HTR-8/SVneo (cell line): Measurements from ENCODE around the gene TICAM2.

ENCODE experiments used
- DNase-seq: peaks from one replicate; pipeline ENCODE4 v3.0.0; 2011; ENCODE audit warnings: low spot score, mixed read lengths; ENCODE audit not compliant: insufficient read length
- FAIRE-seq: peaks from 2 replicates; lab custom pipeline; 2011; peaks lifted over from hg19 to GRCh38; lab: Jason Lieb, UNC

The TICAM2 gene

GRCh38 chr5:115616472-115616871 is 14.2 kb upstream of the TICAM2 start:
- FAIRE-seq (no peak), DNase-seq (no peak)

GRCh38 chr5:115611873-115612272 is 9.6 kb upstream of the TICAM2 start:
- FAIRE-seq (no peak), DNase-seq (no peak)

GRCh38 chr5:115607935-115608334 is 5.7 kb upstream of the TICAM2 start:
- FAIRE-seq (no peak), DNase-seq (no peak)

- no peak for FAIRE-seq
- DNase-seq, result no peak
Measured at GRCh38 chr5:115605436-115605835, 3.2 kb upstream of the TICAM2 start.

GRCh38 chr5:115602591-115603125 is 379 bp upstream of the TICAM2 start:
- DNase-seq, result no peak
- FAIRE-seq, result no peak

DNA sequence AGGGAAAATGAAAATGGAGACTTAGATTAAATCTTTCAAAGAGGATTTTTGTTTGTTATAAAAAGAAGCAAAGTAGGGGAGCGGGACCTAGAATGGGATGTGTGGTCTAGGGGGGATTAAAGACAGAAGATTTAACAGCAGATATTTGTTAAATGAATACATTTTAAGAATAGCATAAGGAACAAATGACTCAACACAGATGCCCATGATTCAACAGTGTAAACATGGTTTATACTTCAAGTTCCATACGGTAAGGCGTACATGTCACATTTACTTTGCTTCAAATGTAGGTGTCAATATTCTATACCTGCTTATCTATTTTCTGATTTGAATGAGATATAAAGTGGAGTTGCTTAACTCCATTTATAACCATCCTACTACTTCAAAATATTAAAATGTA is 1.5 kb downstream of the TICAM2 start:
- no peak for DNase-seq
- no peak for FAIRE-seq

DNA sequence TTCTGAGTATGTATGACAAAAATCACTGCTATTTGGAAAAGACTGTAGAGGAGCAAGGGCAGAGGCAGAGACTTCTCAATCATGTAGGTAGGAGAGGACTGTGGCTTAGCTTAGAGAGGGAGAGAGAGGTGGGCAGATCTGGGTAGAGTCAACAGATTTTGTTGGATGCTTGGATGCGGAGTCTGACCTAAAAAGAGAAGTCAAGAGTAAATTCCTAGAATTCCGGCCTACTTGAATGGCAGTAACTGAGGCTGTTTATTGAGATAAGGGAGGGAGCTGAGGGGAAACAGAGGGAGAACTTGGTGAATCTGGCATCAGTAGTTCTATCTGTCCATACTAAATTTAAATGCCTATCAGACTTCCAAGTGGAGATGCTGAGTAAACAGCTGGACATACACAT is 2.4 kb downstream of the TICAM2 start:
- FAIRE-seq (no peak), DNase-seq (no peak)

GRCh38 chr5:115599502-115599901 is 2.8 kb downstream of the TICAM2 start:
- FAIRE-seq (no peak), DNase-seq (peak; percentile 21)

DNA sequence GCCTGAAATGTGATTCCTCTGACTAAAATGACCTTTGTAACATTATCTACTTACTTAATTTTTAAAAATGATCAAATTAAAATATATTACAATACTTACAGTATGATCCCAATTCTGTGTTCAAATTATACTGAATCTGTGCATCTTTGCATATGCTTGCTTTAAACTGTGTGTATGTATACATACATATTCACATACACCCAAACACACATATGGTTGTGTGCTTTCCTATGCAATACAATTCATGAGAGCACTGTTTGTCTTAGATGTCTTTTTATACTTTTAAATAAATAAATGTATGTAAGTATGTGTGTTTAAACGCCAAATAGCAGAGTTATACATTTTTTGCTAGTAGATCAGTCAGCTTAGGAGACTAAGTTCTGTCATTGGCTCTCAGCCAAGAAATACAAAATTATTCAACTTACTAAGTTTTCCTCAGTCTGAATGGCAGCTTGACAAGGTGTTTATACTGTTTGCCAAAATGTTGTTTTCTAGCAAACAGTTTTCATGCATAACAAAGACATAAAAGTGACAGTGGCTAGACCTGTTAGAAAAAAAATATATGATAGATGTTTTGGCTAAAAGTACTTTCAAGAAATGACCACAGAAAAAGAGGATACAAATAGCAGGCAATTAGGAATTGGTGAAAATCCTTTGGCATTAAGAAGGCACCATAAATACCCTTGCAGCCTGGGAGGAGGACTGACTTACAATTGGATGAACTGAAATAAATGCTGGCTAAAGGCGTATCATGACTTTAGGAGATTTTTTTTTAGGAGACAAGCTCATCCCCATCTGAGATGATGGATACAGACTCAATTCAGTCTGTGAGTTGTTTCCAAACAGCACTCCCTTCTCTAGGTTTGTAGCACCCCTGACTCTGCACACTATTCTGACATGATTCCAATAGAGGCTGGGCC is 7.9 kb downstream of the TICAM2 start:
- FAIRE-seq (no peak), DNase-seq (no peak)

GRCh38 chr5:115589043-115589442 is 13.2 kb downstream of the TICAM2 start:
- no peak for FAIRE-seq
- DNase-seq, result no peak

GRCh38 chr5:115588640-115589039 is 13.6 kb downstream of the TICAM2 start:
- FAIRE-seq, result no peak
- DNase-seq, result no peak

DNA sequence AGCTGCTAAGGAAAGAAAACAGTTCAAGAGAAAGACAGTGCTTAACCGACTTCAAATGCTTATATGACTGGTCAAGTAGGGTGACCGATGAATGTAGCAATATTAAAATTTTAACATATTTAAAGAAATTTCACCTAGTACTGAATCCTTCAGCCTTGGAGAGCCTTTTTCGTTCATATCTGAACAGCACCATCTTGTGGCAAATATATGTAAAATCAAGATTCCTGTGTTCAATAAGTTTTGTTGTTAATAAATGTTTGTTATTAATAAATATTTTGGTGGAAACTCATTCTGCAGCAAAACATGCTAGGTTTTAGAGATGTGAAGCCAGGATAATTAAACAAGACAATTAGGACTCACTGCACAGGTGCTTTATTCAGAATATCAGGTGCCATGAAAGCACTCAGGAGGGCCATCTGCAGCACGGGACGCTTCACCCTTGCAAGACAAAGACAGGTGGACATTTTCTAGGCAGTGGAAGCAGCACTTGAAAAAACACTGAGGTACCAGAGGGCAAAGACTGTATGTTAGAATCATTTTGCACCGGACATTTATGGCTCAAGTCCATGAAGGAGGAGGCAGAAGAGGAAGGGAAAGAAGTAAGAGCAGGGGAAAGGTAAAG is 15.6 kb downstream of the TICAM2 start:
- FAIRE-seq (no peak), DNase-seq (peak; percentile 18)

- FAIRE-seq (no peak), DNase-seq (no peak)
Measured at GRCh38 chr5:115585265-115585664, 17.0 kb downstream of the TICAM2 start.

GRCh38 chr5:115584501-115584900 is 17.8 kb downstream of the TICAM2 start:
- FAIRE-seq (no peak), DNase-seq (no peak)

- FAIRE-seq, result no peak
- peak; percentile 17 for DNase-seq
Measured at GRCh38 chr5:115583474-115583873, 18.8 kb downstream of the TICAM2 start.

- no peak for FAIRE-seq
- DNase-seq, result no peak
Measured at GRCh38 chr5:115580941-115581340, 21.3 kb downstream of the TICAM2 start.

GRCh38 chr5:115579747-115580173 is 22.5 kb downstream of the TICAM2 start:
- FAIRE-seq (no peak), DNase-seq (no peak)

GRCh38 chr5:115579216-115579615 is 23.1 kb downstream of the TICAM2 start:
- no peak for FAIRE-seq

DNA sequence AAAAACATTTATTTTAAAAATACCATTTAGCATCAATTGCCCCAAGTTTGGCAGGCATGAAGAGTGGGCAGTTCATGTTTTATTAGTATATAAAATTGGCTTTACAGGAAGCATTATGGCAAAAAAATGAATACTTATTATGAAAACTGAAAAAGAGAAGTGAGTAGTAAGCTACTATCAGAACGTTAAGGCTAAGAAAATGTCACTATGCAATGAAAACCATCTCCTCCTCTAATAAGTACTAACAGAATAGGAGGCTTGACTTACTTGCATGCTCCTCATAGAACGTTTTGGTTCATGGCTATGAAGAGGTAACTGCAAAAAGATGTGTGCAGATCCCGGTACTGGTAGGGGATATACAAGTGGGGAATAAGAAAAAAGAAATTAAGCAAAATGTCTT is 23.6 kb downstream of the TICAM2 start:
- no peak for DNase-seq
- FAIRE-seq, result no peak

More at GRCh38 chr5:115579216-115579615, 23.1 kb downstream of the TICAM2 start:
- DNase-seq, result no peak

DNA sequence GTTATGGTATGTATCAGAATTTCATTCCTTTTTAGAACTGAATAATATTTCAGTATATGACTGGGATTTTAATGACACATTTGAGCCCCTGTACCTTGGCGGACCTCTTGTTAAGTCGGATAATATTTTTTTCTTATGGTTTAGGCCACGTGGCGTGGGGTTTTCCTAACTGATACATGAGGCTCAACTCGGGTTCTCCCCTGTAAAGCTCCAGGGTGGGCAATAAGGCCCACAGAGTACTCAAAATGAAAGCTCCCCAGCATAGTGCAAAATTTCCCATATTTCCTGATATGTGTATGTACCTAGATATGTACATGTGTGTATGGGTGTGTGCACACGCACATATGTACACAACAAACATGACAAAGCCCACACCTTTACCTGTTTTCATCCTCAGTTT is 24.5 kb downstream of the TICAM2 start:
- no peak for FAIRE-seq
- no peak for DNase-seq

GRCh38 chr5:115577329-115577728 is 24.9 kb downstream of the TICAM2 start:
- DNase-seq (no peak), FAIRE-seq (no peak)
